ENCODE data around the gene EVA1A.

DNA sequence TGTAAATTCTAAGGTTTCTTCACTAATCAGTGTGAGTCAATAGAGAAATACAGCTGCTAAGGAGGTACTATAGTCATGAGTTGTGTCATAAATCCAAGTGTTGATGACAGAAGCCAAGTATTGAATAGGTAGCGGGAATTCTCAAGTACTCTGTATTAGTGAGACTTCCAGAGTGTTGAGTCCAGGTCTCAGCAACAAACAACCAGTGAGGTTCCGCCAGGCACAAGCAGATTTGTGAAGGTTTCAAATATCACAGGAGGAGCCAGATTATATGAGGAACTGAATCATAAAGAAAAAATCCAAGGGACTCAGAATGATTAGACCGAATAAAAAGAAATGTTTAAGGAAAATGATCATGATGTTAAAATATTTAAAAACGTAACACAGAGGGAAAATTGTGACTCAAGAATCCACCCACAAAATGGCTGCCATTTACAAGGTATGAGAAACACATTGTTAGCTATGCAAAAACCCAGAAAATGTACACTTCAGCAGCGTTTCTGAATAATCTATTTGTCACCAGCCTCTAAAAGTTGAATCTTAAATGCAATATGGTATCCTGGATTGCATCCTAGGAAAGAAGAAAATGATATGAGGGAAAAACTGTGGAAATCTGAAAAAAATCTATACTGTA lies 27.3 kb upstream of the EVA1A start:
- no peak for TF ChIP-seq ZNF274 (IDR thresholded peaks at IDR 0.05; ENCODE audit: low read depth, low read length)
- no peak for TF ChIP-seq YY1 (IDR thresholded peaks at IDR 0.05; ENCODE audit: insufficient read depth, insufficient read length)

Data from NT2/D1 (cell line).